Stomach (tissue), 9 donors: Measurements from ENCODE around the gene CALHM1. TPM values are rescaled to one million over a fixed set of nuclear protein-coding genes. Genes with fewer than 3 reads are reported as not detected.

Experiments
- DNase-seq, 2 donors: peaks; one replicate each; pipeline versions ENCODE4 v3.0.0 to v3.0.0-alpha.2; 2013 to 2019
- H3K27ac ChIP-seq, 5 donors: fragments of 200-600 bp in 4 of 5; sonication (generic) in 4 of 5; one replicate each; pipeline ENCODE4 v1.5.1; 2013 to 2019; ENCODE audit warnings: mild to moderate bottlenecking in 1 of 5, moderate library complexity in 1 of 5
- H3K27me3 ChIP-seq, 3 donors: fragments of 200-600 bp; sonication (generic); one replicate each; pipeline ENCODE4 v1.5.1; 2017 to 2019; ENCODE audit warnings: mixed run types in 1 of 3
- H3K36me3 ChIP-seq, 4 donors: fragments of 200-600 bp; sonication (generic); 1 replicate in 3 of 4; 2 replicates in 1 of 4; pipeline ENCODE4 v1.5.1; 2016 to 2019
- H3K4me1 ChIP-seq, 4 donors: fragments of 200-600 bp; sonication (generic); one replicate each; pipeline ENCODE4 v1.5.1; 2016 to 2019
- H3K4me3 ChIP-seq, 4 donors: fragments of 200-600 bp; sonication (generic) in 3 of 4; one replicate each; pipeline ENCODE4 v1.5.1; 2016 to 2019; ENCODE audit warnings: mild to moderate bottlenecking in 1 of 4
- H3K9me3 ChIP-seq, 4 donors: fragments of 200-600 bp; sonication (generic); one replicate each; pipeline ENCODE4 v1.5.1; 2016 to 2019
- CTCF ChIP-seq, 7 experiments: fragments of 450-650 bp in 4 of 7; fragments of 200-600 bp in 3 of 7; sonication (generic) in 3 of 7; IDR thresholded peaks; one replicate each; pipeline ENCODE4 v1.5.1; 2016 to 2019; ENCODE audit warnings: antibody characterized with exemption in 7 of 7, control low read depth in 2 of 7, mild to moderate bottlenecking in 1 of 7
- EP300 ChIP-seq: sonication (generic); formaldehyde crosslinking; IDR thresholded peaks from one replicate; pipeline ENCODE4 v1.6.1; 2017; ENCODE audit warnings: antibody characterized with exemption
- POLR2A ChIP-seq, 4 donors: fragments of 450-650 bp; IDR thresholded peaks; one replicate each; pipeline ENCODE4 v1.6.1; 2016; ENCODE audit warnings: antibody characterized with exemption in 4 of 4, control low read depth in 2 of 4, mild to moderate bottlenecking in 1 of 4, moderate library complexity in 1 of 4
- POLR2AphosphoS5 ChIP-seq, 3 donors: sonication (generic); formaldehyde crosslinking; IDR thresholded peaks; one replicate each; pipeline ENCODE4 v1.6.1; 2016; ENCODE audit warnings: antibody characterized with exemption in 3 of 3
- WGBS, 5 donors: extraction: QIAGEN DNeasy Blood & Tissue Kit in 3 of 5; methylation state at CpG; one replicate each; pipeline versions ENCODE4 v1.1.5 to v1.1.7; 2013 to 2018; 5-methylcytosine and 5-hydroxymethylcytosine counted together
- intact Hi-C: fragments of 100-400 bp; cut with DNase I; formaldehyde crosslinking; loops from one replicate; pipeline ENCODE4 v1.15.1; 2023; ENCODE audit warnings: low total_unique reads
- polyA plus RNA-seq, 3 donors: library from polyadenylated mRNA; stranded (reverse); fragments of 200-250 nt; gene quantifications; one replicate each; pipeline ENCODE4 v1.2.3, GENCODE V29; 2013
- total RNA-seq, 5 donors: library from RNA; depleted of rRNA; stranded (reverse); fragments of >200 nt; gene quantifications; one replicate each; pipeline versions ENCODE4 v1.1.0 to v1.2.3, GENCODE V29; 2014 to 2016
- donor health status: healthy with polysubstance abuse.
- donor health status: Bipolar disorder and iron deficiency.
- donor health status: healthy.

The CALHM1 gene
- total and polyA plus RNA-seq, 8 donors, result not detected

- H3K4me1 ChIP-seq, result peaks cover 21 to 68% (median 47%) of the 10 kb centered on the region in 4 donors
- TF ChIP-seq POLR2AphosphoS5 (IDR thresholded peaks at IDR 0.05), result peak in 2 of 3 donors; percentile 13 to 48
- TF ChIP-seq EP300, result peak; percentile 16
- no peak for TF ChIP-seq POLR2A (IDR thresholded peaks at IDR 0.05)
- DNase-seq, result no peak
- H3K36me3 ChIP-seq, result peaks cover 63 to 95% (median 88%) of the 10 kb centered on the region in 4 donors
- 58 to 70% (median 68%) methylated on average over 12 of the region's 12 CpGs for WGBS, 5 donors
- no peaks in the 10 kb centered on the region for H3K27me3 ChIP-seq
- intact Hi-C loops, result no loop called here
- no peak overlapping the region for H3K4me3 ChIP-seq
- no peaks in the 10 kb centered on the region for H3K9me3 ChIP-seq
- peak overlapping the region; percentile 37 to 90 (median 84) for H3K27ac ChIP-seq
These were observed 12.7 kb downstream of the CALHM1 start for GRCh38 chr10:103445767-103446567.

DNA sequence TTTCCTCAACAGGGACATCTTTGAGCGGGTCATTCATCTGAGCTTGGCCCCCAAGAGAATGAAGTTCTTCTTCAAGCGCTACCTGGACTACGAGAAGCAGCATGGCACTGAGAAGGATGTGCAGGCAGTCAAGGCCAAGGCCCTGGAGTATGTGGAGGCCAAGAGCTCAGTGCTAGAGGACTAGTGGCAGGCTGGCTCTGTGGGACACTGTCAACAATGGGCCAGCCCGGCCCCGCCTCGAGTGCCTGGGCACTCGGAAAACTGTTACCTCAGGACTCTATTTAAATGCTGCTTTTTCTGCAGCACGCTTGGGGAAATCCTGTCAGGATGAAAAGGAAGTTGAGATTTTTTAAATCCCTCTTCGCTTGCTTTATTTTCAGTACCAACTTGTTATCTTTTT, 13.3 kb downstream of the CALHM1 start:
- 82 to 89% (median 86%) methylated on average over 8 to 9 of the region's 9 CpGs for WGBS, 5 donors
- no peak for DNase-seq
- H3K4me3 ChIP-seq, result no peak overlapping the region
- H3K4me1 ChIP-seq, result peaks cover 19 to 62% (median 43%) of the 10 kb centered on the region in 4 donors
- no peaks in the 10 kb centered on the region for H3K9me3 ChIP-seq
- intact Hi-C loops, result no loop called here
- peak overlapping the region in 4 of 5 donors; percentile 75 to 90 (median 86) for H3K27ac ChIP-seq
- TF ChIP-seq EP300 (no peak), POLR2AphosphoS5 (IDR thresholded peaks at IDR 0.05) (no peak), CTCF (IDR thresholded peaks at IDR 0.05) (no peak), POLR2A (IDR thresholded peaks at IDR 0.05) (no peak)
- H3K36me3 ChIP-seq, result peaks cover 68 to 100% (median 94%) of the 10 kb centered on the region in 4 donors
- H3K27me3 ChIP-seq, result no peaks in the 10 kb centered on the region

- intact Hi-C loops, result no loop called here
- 50 to 87% (median 80%) methylated on average over 2 to 10 of the region's 10 CpGs for WGBS, 5 donors
- Histone ChIP-seq H3K27me3 (no peaks in the 10 kb centered on the region), H3K27ac (peak overlapping the region in 2 of 5 donors; percentile 88 to 90), H3K4me3 (no peak overlapping the region), H3K36me3 (peaks cover 74 to 100% (median 98%) of the 10 kb centered on the region in 4 donors), H3K9me3 (no peaks in the 10 kb centered on the region), H3K4me1 (peaks cover 10 to 53% (median 34%) of the 10 kb centered on the region in 4 donors)
- TF ChIP-seq POLR2AphosphoS5 (IDR thresholded peaks at IDR 0.05) (no peak), EP300 (no peak), CTCF (IDR thresholded peaks at IDR 0.05) (no peak), POLR2A (IDR thresholded peaks at IDR 0.05) (no peak)
- no peak for DNase-seq
These were observed 14.2 kb downstream of the CALHM1 start for GRCh38 chr10:103444478-103444877.

- Histone ChIP-seq H3K27ac (peak overlapping the region in 2 of 5 donors; percentile 8 to 15), H3K9me3 (no peaks in the 10 kb centered on the region), H3K36me3 (peaks cover 78 to 100% (median 99%) of the 10 kb centered on the region in 4 donors), H3K27me3 (no peaks in the 10 kb centered on the region), H3K4me1 (peaks cover 6 to 44% (median 28%) of the 10 kb centered on the region in 4 donors), H3K4me3 (no peak overlapping the region)
- 87 to 90% (median 89%) methylated on average over 20 to 23 of the region's 23 CpGs for WGBS, 5 donors
- intact Hi-C loops, result no loop called here
- no peak for DNase-seq
- TF ChIP-seq POLR2AphosphoS5 (IDR thresholded peaks at IDR 0.05), result no peak
- no peak for TF ChIP-seq EP300
- TF ChIP-seq POLR2A (IDR thresholded peaks at IDR 0.05), result no peak
- no peak for TF ChIP-seq CTCF (IDR thresholded peaks at IDR 0.05)
These were observed 15.1 kb downstream of the CALHM1 start for GRCh38 chr10:103443475-103444185.
